GM21825 (cell line): Measurements from ENCODE around the gene GPAM.
"Not testable (repeated sequence)": the region's sequence is repeated elsewhere in the genome, so short reads cannot be mapped to it uniquely, and the experiment has no call there.

Experiments used
- ATAC-seq: cut with Tn5 transposase; IDR thresholded peaks from one replicate; pipeline ENCODE4 v1.9.1; 2021; ENCODE audit warnings: mild to moderate bottlenecking, moderate library complexity; ENCODE audit not compliant: unreplicated experiment

The GPAM gene

GRCh38 chr10:112183329-112184051 lies at the start of gene GPAM:
Gene GPAM, minus strand, starts transcription at chr10:112183765. Its CDS starts 1,981 bp downstream, at chr10:112181784.
- ATAC-seq = peak; percentile 94

GRCh38 chr10:112232670-112233069 lies 49.1 kb upstream of the GPAM start:
- no peak for ATAC-seq

GRCh38 chr10:112231602-112232400 lies 48.2 kb upstream of the GPAM start:
- ATAC-seq = no peak

- ATAC-seq = no peak
Measured at GRCh38 chr10:112230325-112230988, 46.9 kb upstream of the GPAM start.

DNA sequence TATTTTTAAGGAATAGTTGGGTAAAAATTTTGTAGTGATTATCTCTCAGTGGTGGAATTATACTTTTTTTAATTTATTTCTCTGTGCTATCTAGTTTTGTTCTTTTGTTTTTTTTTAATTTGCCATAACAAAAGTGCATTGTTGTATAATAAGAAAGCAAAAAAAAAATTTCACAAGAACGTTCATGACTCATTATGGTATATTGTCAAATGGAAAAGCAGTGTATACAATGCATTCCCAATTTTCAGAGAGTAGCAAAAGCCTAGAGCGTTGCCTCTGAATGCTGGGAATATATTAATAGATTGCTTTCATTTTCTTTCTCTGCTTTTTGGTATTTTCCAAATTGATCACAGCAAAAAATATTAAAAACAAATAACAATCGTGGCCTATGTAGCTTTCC lies 46.3 kb upstream of the GPAM start:
- ATAC-seq = no peak

DNA sequence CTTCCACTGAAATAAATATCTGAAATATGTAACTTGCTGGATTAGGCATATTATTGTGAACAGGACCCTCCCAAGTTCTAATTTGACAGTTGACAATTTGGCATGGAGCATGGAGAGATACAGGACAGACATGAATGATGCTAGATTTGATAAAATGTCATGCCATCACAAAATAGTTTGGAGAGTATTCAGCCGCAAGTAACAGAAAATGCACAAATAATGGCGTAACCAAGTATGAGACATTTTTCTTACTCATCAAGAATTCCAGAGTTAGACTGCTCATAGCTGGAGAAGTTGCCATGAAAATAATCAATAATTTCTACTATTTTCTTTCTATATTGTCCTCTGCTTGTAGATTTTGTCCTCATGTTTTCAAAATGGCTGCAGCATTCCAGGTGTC lies 45.5 kb upstream of the GPAM start:
- ATAC-seq = no peak

DNA sequence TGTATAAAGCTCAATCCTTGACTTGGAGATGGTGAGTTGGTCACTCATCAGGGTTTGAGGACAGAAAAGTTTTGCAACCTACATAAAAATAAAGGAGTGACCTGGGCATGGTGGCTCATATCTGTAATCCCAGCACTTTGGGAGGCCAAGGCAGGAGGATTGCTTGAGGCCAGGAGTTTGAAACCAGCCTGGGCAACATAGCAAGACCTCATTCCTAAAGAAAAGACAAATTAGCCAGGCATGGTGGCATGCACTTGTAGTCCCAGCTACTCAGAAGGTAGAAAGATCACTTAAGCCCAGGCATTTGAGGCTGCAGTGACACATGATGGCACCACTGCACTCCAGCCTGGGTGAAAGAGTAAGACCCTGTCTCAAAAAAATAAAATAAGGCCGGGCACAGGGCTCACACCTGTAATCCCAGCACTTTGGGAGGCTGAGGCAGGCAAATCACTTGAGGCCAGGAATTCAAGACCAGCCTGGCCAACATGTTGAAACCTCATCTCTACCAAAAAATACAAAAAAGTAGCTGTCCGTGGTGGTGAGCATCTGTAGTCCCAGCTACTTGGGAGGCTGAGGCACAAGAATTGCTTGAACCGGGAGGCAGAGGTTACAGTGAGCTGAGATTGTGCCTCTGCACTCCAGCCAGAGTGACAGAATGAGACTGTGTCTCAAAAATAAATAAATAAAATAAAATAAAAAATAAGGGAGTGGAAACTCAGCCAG lies 45.0 kb upstream of the GPAM start:
- not testable (repeated sequence) for ATAC-seq

DNA sequence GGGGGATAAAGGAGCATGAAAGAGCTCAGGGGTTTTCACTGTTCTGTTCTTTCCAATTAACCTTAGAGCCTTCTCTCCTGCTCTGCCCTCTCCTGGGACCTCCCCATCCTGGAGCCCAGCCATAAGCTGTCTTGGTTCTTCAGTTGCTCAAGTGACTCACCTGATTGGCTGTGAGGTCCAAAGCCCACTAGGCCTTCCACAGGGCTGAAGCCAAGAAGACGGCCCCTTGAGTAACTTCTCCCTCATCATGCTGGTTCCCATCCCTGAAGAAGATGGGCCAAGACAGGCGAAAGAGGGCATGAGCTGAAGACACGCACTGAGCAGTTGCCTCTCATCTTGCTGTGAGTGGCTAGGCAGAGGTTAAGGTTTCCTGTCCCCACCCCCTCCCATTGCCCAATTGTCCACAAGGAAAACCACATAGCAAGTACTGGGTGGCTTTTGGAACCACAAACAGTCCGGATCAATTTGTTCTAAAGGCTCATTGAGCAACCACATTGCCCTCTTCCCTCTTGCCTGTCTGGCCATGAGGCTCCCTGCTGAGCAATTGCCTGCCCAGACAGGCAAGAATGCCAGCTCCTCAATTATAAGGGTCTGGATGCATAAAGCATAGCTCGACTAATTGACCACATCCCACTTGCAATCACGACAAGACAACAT lies 43.9 kb upstream of the GPAM start:
- no peak for ATAC-seq

- ATAC-seq = no peak
Measured at GRCh38 chr10:112226439-112227248, 43.1 kb upstream of the GPAM start.

- no peak for ATAC-seq
Measured at GRCh38 chr10:112225771-112226438, 42.3 kb upstream of the GPAM start.

- ATAC-seq = no peak
Measured at GRCh38 chr10:112224933-112225529, 41.5 kb upstream of the GPAM start.

- no peak for ATAC-seq
Measured at GRCh38 chr10:112223725-112224124, 40.2 kb upstream of the GPAM start.

GRCh38 chr10:112222799-112223198 lies 39.2 kb upstream of the GPAM start:
- no peak for ATAC-seq

- no peak for ATAC-seq
Measured at GRCh38 chr10:112221545-112221944, 38.0 kb upstream of the GPAM start.

DNA sequence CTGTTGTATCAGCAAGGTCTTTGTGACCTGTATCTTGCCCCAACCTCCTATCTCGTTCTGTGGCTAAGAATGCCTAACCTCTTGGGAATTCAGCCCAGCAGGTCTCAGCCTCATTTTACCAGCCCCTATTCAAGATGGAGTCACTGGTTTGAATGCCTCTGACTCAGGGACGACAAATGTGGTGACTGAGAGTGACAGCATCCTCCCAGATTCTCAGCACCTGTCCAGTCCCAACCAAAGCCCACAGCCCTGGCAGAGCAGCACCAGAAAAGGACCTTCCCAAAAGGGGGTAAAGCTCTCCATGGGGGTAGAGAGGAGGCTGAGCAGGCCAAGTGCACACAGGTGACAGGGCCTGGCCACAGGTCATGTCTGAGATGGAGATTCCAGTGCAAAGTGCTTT lies 35.4 kb upstream of the GPAM start:
- no peak for ATAC-seq

DNA sequence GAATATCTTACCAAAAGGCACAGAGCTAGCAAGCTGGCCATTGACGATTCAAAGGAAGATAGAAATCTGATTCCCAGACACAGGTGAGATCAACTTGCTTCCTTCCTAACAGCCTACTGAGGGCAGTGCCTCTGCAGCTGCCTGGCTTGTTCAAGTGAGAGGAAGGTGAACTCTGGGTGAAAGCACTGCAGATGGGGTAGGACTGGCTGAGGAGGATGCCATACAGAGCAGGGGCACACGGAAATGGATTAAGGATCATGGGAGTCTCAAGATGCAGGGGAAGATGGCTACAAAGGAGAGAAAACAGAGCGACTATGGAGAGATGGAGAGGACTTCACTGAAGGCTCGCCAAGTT lies 34.4 kb upstream of the GPAM start:
- ATAC-seq = no peak

- no peak for ATAC-seq
Measured at GRCh38 chr10:112217386-112218035, 33.9 kb upstream of the GPAM start.

- ATAC-seq = no peak
Measured at GRCh38 chr10:112216966-112217365, 33.4 kb upstream of the GPAM start.
